GM12865 (cell line): ENCODE data around the gene STRIP1.

Experiments used
- DNase-seq: peaks from one replicate; pipeline ENCODE4 v3.0.0; 2010; ENCODE audit warnings: low read depth
- H3K4me3 ChIP-seq: 2 replicates; pipeline ENCODE4 v1.5.1; 2011; ENCODE audit warnings: mild to moderate bottlenecking, low read depth, low read length, control low read depth
- TF ChIP-seq, protein P1 (sequence below): IDR thresholded peaks from 2 replicates; pipeline ENCODE4 v1.5.1; 2011; ENCODE audit warnings: low read length, control low read depth, low read depth, inconsistent platforms; ENCODE audit not compliant: insufficient read depth; ENCODE audit errors: missing control alignments

Gene STRIP1

DNA sequence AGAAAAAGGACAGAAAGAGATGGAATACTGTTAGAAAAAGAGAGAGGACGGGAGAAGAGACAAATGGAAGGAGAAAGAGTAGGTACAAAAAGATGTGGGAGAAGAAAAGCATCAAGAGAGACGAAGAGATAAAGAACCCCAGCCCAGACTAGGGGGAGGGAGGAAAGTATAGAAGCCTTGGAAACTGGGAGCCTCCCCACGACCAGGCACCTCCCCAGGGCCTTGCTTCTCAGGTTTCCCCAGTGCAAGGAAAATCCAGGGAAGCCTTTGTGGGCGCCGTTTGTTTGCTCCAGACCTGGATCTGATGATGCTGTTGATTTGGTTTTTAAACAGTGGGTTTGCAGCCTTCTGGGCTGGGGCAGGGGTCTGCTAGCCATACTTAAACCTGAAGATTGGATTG, 51.2 kb downstream of the STRIP1 start:
- TF ChIP-seq, protein P1, sequence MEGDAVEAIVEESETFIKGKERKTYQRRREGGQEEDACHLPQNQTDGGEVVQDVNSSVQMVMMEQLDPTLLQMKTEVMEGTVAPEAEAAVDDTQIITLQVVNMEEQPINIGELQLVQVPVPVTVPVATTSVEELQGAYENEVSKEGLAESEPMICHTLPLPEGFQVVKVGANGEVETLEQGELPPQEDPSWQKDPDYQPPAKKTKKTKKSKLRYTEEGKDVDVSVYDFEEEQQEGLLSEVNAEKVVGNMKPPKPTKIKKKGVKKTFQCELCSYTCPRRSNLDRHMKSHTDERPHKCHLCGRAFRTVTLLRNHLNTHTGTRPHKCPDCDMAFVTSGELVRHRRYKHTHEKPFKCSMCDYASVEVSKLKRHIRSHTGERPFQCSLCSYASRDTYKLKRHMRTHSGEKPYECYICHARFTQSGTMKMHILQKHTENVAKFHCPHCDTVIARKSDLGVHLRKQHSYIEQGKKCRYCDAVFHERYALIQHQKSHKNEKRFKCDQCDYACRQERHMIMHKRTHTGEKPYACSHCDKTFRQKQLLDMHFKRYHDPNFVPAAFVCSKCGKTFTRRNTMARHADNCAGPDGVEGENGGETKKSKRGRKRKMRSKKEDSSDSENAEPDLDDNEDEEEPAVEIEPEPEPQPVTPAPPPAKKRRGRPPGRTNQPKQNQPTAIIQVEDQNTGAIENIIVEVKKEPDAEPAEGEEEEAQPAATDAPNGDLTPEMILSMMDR = no peak
- no peak for DNase-seq
- H3K4me3 ChIP-seq = no peak overlapping the region

DNA sequence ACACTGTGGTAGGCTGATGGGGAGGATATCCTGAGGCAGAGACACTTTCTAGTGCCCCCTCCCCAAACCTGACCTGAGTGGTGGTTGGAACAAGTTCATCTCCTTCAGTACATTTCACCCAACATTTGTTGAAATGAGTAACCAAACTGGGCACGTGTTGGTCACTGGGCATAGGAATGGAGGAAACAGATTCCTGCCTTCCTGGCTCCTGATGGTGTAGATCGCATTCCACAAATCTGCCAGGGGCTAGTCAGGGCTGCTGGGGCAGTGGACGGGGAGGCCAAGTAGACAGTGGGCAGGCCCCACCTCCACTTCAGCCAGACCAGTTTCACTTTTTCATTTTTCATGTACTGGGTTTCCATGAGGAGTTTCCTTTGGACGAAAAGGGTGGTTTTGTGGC, 52.5 kb downstream of the STRIP1 start:
- TF ChIP-seq, protein P1 = no peak
- no peak for DNase-seq

DNA sequence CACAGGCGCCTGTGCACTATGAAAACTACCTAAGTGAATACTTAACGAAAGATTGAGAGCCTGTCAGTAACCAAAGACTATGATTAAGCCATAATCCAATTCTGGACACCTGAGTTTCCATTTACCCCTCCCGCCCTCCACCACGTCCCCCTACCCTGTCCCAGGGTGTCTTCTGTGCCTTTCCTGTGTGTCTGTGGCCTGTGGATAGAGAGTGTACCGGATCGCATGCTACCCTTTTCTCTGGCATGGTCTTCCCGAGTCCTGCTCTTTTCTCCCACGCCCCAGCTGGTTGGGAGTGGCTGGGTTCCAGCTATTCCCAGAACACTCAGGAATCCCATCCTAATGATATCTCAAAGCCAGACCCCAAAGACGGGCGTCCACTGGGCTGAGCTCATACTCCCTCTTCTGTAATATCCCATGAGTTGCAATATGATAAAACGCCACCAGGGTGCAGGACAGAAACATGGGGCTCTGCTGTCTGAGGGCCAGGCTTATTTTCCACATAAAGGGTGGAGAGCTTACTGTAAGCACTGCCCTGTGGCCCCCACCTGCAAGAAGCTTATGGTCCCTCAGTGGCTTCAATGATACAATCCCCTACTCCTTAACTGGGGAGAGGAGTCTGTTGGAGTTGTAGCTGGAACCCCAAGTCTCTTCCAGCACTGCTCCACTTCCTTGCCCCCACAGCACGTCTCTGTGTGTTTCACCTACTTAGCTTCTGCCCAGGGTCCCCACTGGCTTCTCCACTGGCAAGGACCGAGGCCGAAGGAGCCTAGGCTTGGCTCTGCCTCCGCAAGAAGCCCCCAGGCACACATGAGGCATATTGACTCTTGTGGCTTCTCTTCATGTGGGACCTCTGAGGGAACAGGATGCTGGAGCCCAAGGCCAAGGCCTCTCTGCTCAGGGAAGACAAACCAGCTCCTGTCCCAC, 53.7 kb downstream of the STRIP1 start:
- peak; percentile 65 for DNase-seq
- TF ChIP-seq, protein P1 = peak; percentile 60

More for the DNA sequence above, 52.5 kb downstream of the STRIP1 start:
- no peak overlapping the region for H3K4me3 ChIP-seq

DNA sequence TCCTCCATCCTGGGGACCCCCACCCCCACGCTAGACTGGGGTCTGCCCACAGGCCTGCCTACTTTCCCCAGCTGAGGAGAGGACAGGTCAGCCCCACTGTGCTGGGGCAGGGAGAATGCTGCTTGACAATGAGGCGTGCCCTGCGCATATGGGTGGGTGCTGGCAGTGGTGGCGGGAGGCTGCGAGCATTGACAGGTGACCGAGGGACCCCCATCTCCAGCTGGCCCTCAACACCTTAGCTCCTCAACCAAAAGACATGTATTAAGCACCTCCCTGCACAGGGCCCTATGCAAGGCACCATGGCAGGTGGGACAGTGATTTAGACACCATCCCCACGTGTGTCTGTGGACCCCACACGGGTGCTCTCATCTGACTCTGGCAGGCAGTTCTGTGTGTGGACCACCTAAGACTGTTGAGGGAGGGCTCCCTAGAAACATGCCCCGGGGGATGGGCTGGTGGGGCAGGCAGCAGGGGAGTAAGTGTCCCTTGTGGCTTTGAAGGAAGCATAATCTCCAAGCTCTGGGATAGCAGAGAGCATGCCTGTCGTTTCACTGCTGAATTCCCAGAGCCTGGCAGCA, 54.4 kb downstream of the STRIP1 start:
- H3K4me3 ChIP-seq = no peak overlapping the region
- TF ChIP-seq, protein P1 = no peak
- DNase-seq = no peak

More for the DNA sequence above, 53.7 kb downstream of the STRIP1 start:
- no peak overlapping the region for H3K4me3 ChIP-seq

DNA sequence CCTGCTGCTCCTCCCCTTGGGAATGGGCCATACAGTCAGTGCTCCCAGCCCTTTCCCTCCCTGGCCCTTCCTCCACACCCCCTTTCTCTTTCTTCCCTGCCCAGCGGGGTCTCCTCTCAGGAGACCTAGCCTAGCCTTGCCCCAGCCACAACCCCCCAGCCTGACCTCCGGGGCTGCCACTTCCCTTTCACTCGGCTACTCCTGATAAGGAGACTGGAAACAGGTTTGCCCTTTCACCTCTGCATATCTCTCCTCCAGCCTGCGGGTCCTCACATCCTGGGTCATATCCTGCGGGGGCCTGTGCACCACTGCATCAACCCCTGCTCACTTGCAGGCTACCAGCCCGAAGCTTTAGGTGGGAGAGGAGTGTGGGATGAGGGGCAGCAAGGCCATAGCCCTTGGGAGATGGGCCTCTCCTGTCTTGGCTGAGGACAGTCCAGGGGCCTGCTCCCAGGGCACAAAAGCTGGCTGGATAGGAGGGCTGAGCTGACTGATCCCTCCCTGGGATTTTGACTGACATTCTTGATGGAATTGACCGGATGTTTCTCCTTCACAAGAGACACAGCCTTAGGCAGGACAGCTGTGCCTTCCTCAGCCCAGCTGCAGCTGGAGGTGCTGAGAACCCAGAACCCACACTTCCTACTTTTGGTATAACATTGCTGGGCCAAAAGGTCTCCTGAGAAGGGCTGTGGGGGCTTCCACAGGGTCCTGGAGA, 55.3 kb downstream of the STRIP1 start:
- TF ChIP-seq, protein P1 = no peak
- no peak overlapping the region for H3K4me3 ChIP-seq
- no peak for DNase-seq

DNA sequence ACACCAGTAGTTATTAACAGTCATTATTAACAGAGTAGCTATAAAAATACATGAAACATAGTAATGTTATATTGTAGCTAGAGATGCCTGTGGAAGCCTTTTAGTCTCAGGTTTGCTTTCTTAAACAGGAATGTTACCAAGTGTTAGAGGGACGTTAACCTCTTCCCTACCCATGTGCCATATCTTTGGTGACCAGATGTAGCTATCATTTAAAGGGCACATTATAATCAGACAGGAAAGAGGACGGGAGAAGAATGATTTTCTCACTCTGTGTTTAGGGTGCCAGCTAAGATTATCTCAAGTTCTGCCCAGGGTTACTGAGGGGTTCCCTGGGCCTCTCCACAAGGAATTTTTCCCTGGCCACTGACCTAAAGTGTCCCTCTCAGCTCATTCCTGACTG, 57.0 kb downstream of the STRIP1 start:
- no peak overlapping the region for H3K4me3 ChIP-seq
- DNase-seq = no peak
- TF ChIP-seq, protein P1 = no peak
